Mammary epithelial cell (primary cell): ENCODE data around the gene TMEM183A.

ENCODE experiments used
- CTCF ChIP-seq, 2 donors: IDR thresholded peaks in 1 of 2; conservative IDR thresholded peaks in 1 of 2; 2 replicates each; pipeline ENCODE4 v1.5.1; 2011 to 2012; ENCODE audit warnings: inconsistent platforms in 2 of 2, low read length in 2 of 2, mild to moderate bottlenecking in 2 of 2, control low read depth in 1 of 2, low read depth in 1 of 2; ENCODE audit not compliant: insufficient read depth in 1 of 2; ENCODE audit errors: extremely low read depth in 1 of 2
- EZH2 ChIP-seq: IDR thresholded peaks from 2 replicates; pipeline ENCODE4 v1.6.1; 2012; ENCODE audit warnings: low read length, inconsistent platforms, borderline replicate concordance

- TF ChIP-seq CTCF (conservative IDR thresholded peaks at IDR 0.05 in 1 of 2, IDR thresholded peaks at IDR 0.05 in 1 of 2; ENCODE audit: extremely low read depth in 1 of 2, insufficient read depth in 1 of 2, low read depth in 1 of 2, low read length in 2 of 2) (no peak), EZH2 (no peak)
Measured at GRCh38 chr1:203002951-203003350, 4.2 kb upstream of the TMEM183A start.
